SK-N-SH treated with all-trans-retinoic acid at 6 μM for 48 hours (cell line): Measurements from ENCODE around the gene ATF1.

Source experiments
- ATAC-seq: fragments of 200-7000 bp; cut with Tn5 transposase; 3 replicates; pipeline ENCODE4 v1.9.1; 2020; ENCODE audit warnings: mild to moderate bottlenecking, moderate library complexity
- ARNTL ChIP-seq: fragments of 450-650 bp; formaldehyde crosslinking; IDR thresholded peaks from 2 replicates; pipeline ENCODE4 v1.5.0; 2020; ENCODE audit warnings: low read depth, mild to moderate bottlenecking, moderate library complexity, borderline replicate concordance
- BACH2 ChIP-seq: fragments of 250-450 bp; sonication (Bioruptor Pico); IDR thresholded peaks from 2 replicates; pipeline ENCODE4 v1.9.0; 2021; ENCODE audit warnings: mild to moderate bottlenecking, borderline replicate concordance
- CREB5 ChIP-seq: fragments of 250-450 bp; sonication (Bioruptor Pico); IDR thresholded peaks from 2 replicates; pipeline ENCODE4 v1.5.1; 2020; ENCODE audit warnings: low read depth, mild to moderate bottlenecking, moderate library complexity
- CSDC2 ChIP-seq: fragments of 250-450 bp; sonication (Bioruptor Pico); IDR thresholded peaks from 2 replicates; pipeline ENCODE4 v1.5.0; 2020; ENCODE audit warnings: mild to moderate bottlenecking, moderate library complexity
- CSRNP3 ChIP-seq: fragments of 250-450 bp; sonication (Bioruptor Pico); IDR thresholded peaks from 2 replicates; pipeline ENCODE4 v1.5.1; 2021; ENCODE audit warnings: mild to moderate bottlenecking, moderate library complexity
- ESRRG ChIP-seq: fragments of 250-450 bp; sonication (Bioruptor Pico); IDR thresholded peaks from 2 replicates; pipeline ENCODE4 v1.6.1; 2021; ENCODE audit warnings: mild to moderate bottlenecking
- GLIS3 ChIP-seq: fragments of 250-450 bp; sonication (Bioruptor Pico); IDR thresholded peaks from 2 replicates; pipeline ENCODE4 v1.5.0; 2020; ENCODE audit warnings: mild to moderate bottlenecking, moderate library complexity
- ISL1 ChIP-seq: fragments of 250-450 bp; sonication (Bioruptor Pico); IDR thresholded peaks from 2 replicates; pipeline ENCODE4 v2.1.2; 2022; ENCODE audit warnings: mild to moderate bottlenecking, moderate library complexity
- OSR1 ChIP-seq: fragments of 250-450 bp; sonication (Bioruptor Pico); IDR thresholded peaks from 2 replicates; pipeline ENCODE4 v1.8.0; 2022; ENCODE audit warnings: moderate library complexity, mild to moderate bottlenecking, inconsistent platforms
- PATZ1 ChIP-seq: fragments of 250-450 bp; sonication (Bioruptor Pico); IDR thresholded peaks from 2 replicates; pipeline ENCODE4 v1.8.0; 2020; ENCODE audit warnings: mild to moderate bottlenecking, moderate library complexity, borderline replicate concordance
- POU6F1 ChIP-seq: fragments of 250-450 bp; sonication (Bioruptor Pico); IDR thresholded peaks from 2 replicates; pipeline ENCODE4 v1.8.0; 2021; ENCODE audit warnings: low read depth, mild to moderate bottlenecking, moderate library complexity, borderline replicate concordance
- PPARA ChIP-seq: fragments of 250-450 bp; sonication (Bioruptor Pico); IDR thresholded peaks from 2 replicates; pipeline ENCODE4 v1.5.0; 2020; ENCODE audit warnings: mild to moderate bottlenecking, borderline replicate concordance
- RARB ChIP-seq: fragments of 250-450 bp; sonication (Bioruptor Pico); IDR thresholded peaks from 2 replicates; pipeline ENCODE4 v1.8.0; 2021; ENCODE audit warnings: mild to moderate bottlenecking, moderate library complexity
- TCF4 ChIP-seq: fragments of 250-450 bp; sonication (Bioruptor Pico); IDR thresholded peaks from 2 replicates; pipeline ENCODE4 v1.8.0; 2021; ENCODE audit warnings: mild to moderate bottlenecking, moderate library complexity, borderline replicate concordance
- TOX ChIP-seq: fragments of 250-450 bp; sonication (Bioruptor Pico); IDR thresholded peaks from 2 replicates; pipeline ENCODE4 v1.8.0; 2021; ENCODE audit warnings: mild to moderate bottlenecking, moderate library complexity, borderline replicate concordance
- TSHZ2 ChIP-seq: fragments of 250-450 bp; sonication (Bioruptor Pico); IDR thresholded peaks from 2 replicates; pipeline ENCODE4 v1.5.0; 2020; ENCODE audit warnings: mild to moderate bottlenecking, moderate library complexity
- ZC3H10 ChIP-seq: fragments of 250-450 bp; sonication (Bioruptor Pico); IDR thresholded peaks from 2 replicates; pipeline ENCODE4 v1.5.1; 2021; ENCODE audit warnings: mild to moderate bottlenecking, moderate library complexity
- ZFP3 ChIP-seq: fragments of 250-450 bp; sonication (Bioruptor Pico); IDR thresholded peaks from 2 replicates; pipeline ENCODE4 v1.5.0; 2020; ENCODE audit warnings: mild to moderate bottlenecking, moderate library complexity
- ZFP30 ChIP-seq: fragments of 450-650 bp; formaldehyde crosslinking; IDR thresholded peaks from 2 replicates; pipeline ENCODE4 v1.5.0; 2022; ENCODE audit warnings: mild to moderate bottlenecking, moderate library complexity
- ZNF565 ChIP-seq: fragments of 450-650 bp; formaldehyde crosslinking; conservative IDR thresholded peaks from 2 replicates; pipeline ENCODE4 v1.5.0; 2020; ENCODE audit warnings: low read depth, mild to moderate bottlenecking, moderate library complexity
- ZNF70 ChIP-seq: fragments of 450-650 bp; formaldehyde crosslinking; IDR thresholded peaks from 2 replicates; pipeline ENCODE4 v1.5.0; 2020; ENCODE audit warnings: mild to moderate bottlenecking, moderate library complexity
- ZNF8 ChIP-seq: fragments of 450-650 bp; formaldehyde crosslinking; IDR thresholded peaks from 2 replicates; pipeline ENCODE4 v1.5.0; 2020; ENCODE audit warnings: mild to moderate bottlenecking, moderate library complexity

ATF1 gene

GRCh38 chr12:50771409-50771808 lies 7.5 kb downstream of the ATF1 start:
- no peak for TF ChIP-seq GLIS3
- no peak for TF ChIP-seq ESRRG
- TF ChIP-seq ZNF70 (CRISPR knock-in tag): no peak
- no peak for TF ChIP-seq PATZ1 (CRISPR knock-in tag)
- no peak for TF ChIP-seq CREB5 (CRISPR knock-in tag)
- TF ChIP-seq ZNF565 (CRISPR knock-in tag): no peak
- TF ChIP-seq ARNTL (CRISPR knock-in tag): no peak
- ATAC-seq: no peak

GRCh38 chr12:50772470-50772869 lies 8.6 kb downstream of the ATF1 start:
- no peak for ATAC-seq

More at GRCh38 chr12:50772470-50772869, 8.6 kb downstream of the ATF1 start:
- TF ChIP-seq BACH2: no peak
- TF ChIP-seq OSR1 (CRISPR knock-in tag): no peak
- no peak for TF ChIP-seq ARNTL (CRISPR knock-in tag)
- no peak for TF ChIP-seq ISL1 (CRISPR knock-in tag)
- no peak for TF ChIP-seq ZNF8 (CRISPR knock-in tag)
- TF ChIP-seq ZC3H10 (CRISPR knock-in tag): no peak
- TF ChIP-seq POU6F1: no peak
- TF ChIP-seq CSRNP3 (CRISPR knock-in tag): no peak
- TF ChIP-seq GLIS3: no peak
- TF ChIP-seq ZFP30 (CRISPR knock-in tag): no peak
- TF ChIP-seq ESRRG: no peak
- no peak for TF ChIP-seq TOX (CRISPR knock-in tag)
- no peak for TF ChIP-seq TSHZ2
- TF ChIP-seq ZFP3 (CRISPR knock-in tag): no peak
- no peak for TF ChIP-seq CSDC2 (CRISPR knock-in tag)
- TF ChIP-seq RARB (CRISPR knock-in tag): no peak
- no peak for TF ChIP-seq ZNF565 (CRISPR knock-in tag)
- no peak for TF ChIP-seq PPARA (CRISPR knock-in tag)
- TF ChIP-seq CREB5 (CRISPR knock-in tag): no peak
- no peak for TF ChIP-seq TCF4 (CRISPR knock-in tag)
